HG03039 (cell line): Measurements from ENCODE around the gene SMURF1.

Source experiments
- ATAC-seq: cut with Tn5 transposase; IDR thresholded peaks from one replicate; pipeline ENCODE4 v1.9.1; 2021; ENCODE audit warnings: mild to moderate bottlenecking, moderate library complexity; ENCODE audit not compliant: unreplicated experiment

The SMURF1 gene

GRCh38 chr7:99030457-99030856 is 113.5 kb downstream of the SMURF1 start:
- no peak for ATAC-seq

- no peak for ATAC-seq
Measured at GRCh38 chr7:99029466-99030435, 114.2 kb downstream of the SMURF1 start.

- no peak for ATAC-seq
Measured at GRCh38 chr7:99028261-99028973, 115.5 kb downstream of the SMURF1 start.

GRCh38 chr7:99027841-99028240 is 116.1 kb downstream of the SMURF1 start:
- ATAC-seq = no peak

- no peak for ATAC-seq
Measured at GRCh38 chr7:99027241-99027640, 116.7 kb downstream of the SMURF1 start.

GRCh38 chr7:99024066-99024465 is 119.8 kb downstream of the SMURF1 start:
- no peak for ATAC-seq

- ATAC-seq = no peak
Measured at GRCh38 chr7:99021941-99022560, 121.9 kb downstream of the SMURF1 start.

- no peak for ATAC-seq
Measured at GRCh38 chr7:99020413-99020715, 123.5 kb downstream of the SMURF1 start.

- no peak for ATAC-seq
Measured at GRCh38 chr7:99019523-99020412, 124.1 kb downstream of the SMURF1 start.

GRCh38 chr7:99016196-99016595 is 127.7 kb downstream of the SMURF1 start:
- no peak for ATAC-seq

GRCh38 chr7:99014113-99014985 is 129.6 kb downstream of the SMURF1 start:
- no peak for ATAC-seq

- no peak for ATAC-seq
Measured at GRCh38 chr7:99013266-99014112, 130.4 kb downstream of the SMURF1 start.

GRCh38 chr7:99012722-99013121 is 131.2 kb downstream of the SMURF1 start:
- no peak for ATAC-seq

GRCh38 chr7:99011706-99012404 is 132.1 kb downstream of the SMURF1 start:
- ATAC-seq = no peak

GRCh38 chr7:99011341-99011705 is 132.6 kb downstream of the SMURF1 start:
- ATAC-seq = no peak

GRCh38 chr7:99010281-99010680 is 133.6 kb downstream of the SMURF1 start:
- no peak for ATAC-seq

- ATAC-seq = no peak
Measured at GRCh38 chr7:99008921-99009530, 134.9 kb downstream of the SMURF1 start.

- no peak for ATAC-seq
Measured at GRCh38 chr7:99008181-99008631, 135.7 kb downstream of the SMURF1 start.
